Measurements from ENCODE around the gene PER1.

PER1 gene

DNA sequence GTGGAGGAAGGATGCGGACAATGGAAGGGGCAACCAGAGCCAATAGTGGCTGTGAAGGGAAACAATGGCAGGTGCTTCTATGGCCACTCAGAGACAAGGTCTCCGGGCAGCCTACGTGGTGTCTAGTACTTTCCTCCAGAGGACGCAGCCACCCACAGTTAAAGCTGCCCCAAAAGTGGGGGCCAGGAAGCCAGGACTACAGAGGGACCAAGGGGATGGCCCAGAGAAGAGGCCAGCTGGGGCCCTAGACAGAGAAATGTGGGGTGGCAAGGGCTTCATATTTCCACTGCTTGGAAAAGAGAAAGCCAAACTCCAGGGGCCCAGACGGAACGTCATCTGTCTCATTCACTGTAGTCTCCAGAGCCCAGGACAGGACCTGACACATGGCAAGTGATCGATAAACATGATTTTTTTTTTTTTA is 837 bp upstream of the PER1 start:
- DNase-seq (ENCODE audit: low read depth in 2 of 2): no peak

DNA sequence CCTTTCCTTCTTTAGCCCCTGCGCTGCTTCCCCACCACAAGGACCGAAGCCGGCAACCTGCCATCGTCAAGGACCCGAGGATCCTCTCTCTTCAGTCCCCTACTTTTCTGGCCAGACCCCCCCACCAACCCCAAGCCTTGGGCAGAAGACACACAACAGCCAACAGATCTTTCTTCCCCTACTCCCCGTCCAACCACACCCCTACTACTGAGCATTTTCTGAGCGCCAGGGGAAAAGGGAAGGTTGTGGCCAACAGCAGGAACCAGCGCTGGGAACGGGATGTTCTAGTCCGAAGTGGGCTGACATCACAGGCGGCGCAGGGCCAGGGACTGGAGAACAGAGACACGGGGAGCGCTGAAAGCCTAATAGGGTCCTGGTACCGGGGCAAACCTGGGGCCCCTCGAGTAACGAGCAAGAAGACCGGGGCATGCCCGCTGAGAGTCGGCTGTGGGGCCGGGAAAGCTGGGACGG is 528 bp downstream of the PER1 start:
- DNase-seq (ENCODE audit: low read depth in 2 of 2): no peak

DNA sequence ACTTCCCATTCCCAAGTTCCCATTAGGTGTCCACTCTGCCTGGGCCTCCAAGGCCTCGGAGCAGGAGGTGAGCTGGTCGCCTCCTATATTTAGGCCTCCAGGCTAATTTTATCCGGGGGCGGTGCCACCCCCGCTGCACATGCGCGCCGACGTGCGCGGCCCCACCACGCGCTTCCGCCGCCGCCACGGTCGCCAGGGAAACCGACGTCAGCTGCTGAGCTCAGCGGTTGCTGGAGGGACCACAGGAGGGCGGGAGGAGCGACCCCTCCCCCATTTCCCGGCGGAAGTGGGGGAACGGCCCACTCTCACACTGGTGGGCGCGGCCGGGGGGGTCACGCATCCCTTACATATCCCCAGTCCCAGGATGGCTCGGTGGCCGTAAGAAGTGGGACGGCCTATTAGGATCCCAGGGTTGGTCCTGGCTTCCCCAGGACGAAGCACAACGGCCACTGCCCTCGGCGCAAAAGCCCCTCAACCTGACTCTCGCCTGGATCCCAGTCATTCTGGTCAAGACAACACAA is 1.0 kb downstream of the PER1 start:
- DNase-seq (ENCODE audit: low read depth in 2 of 2): peak; percentile 75 to 83

DNA sequence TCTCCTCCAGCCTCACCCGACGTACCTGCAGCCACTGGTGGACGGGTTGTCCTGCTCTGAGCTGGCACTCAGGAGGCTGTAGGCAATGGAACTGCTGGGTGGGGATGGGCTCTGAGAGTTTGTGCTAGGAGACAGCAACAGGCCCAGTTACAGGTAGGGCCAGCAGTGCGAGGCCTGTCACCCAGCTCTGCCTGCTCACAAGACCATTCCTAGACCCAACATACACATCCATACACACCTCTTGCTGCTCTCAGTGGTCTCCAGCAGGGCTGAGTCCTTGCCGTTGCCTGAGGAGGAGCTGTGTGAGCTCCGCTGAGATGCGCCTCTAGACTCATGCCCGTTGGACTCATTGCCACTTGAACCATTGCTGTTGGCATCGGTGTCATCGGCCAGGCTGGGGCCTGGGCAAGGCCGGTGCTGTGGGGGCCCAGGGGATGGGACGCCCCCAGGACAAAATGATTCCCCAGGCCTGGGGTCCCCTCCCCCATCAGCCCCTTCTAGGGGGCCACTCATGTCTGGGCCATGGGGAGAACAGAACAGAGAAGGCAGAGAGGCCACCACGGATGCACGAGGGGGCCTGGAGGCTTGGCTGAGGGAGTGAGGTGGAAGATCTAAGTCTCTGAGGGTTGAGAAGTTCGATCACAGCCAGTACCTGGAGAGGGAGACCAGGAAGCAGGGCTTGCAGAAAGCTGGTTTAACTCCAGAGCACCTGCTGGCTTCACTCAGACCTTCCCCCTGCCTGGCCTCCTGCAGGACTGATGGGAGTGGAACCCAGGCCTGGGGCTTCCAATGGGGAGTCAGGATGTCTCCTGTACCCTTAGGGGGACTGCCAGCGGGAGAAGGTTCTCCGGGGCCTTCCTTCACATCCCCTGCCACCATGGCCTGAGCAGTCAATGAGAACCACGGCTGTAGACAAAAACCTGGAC is 1.7 kb downstream of the PER1 start:
- no peak for DNase-seq (ENCODE audit: low read depth in 2 of 2)

DNA sequence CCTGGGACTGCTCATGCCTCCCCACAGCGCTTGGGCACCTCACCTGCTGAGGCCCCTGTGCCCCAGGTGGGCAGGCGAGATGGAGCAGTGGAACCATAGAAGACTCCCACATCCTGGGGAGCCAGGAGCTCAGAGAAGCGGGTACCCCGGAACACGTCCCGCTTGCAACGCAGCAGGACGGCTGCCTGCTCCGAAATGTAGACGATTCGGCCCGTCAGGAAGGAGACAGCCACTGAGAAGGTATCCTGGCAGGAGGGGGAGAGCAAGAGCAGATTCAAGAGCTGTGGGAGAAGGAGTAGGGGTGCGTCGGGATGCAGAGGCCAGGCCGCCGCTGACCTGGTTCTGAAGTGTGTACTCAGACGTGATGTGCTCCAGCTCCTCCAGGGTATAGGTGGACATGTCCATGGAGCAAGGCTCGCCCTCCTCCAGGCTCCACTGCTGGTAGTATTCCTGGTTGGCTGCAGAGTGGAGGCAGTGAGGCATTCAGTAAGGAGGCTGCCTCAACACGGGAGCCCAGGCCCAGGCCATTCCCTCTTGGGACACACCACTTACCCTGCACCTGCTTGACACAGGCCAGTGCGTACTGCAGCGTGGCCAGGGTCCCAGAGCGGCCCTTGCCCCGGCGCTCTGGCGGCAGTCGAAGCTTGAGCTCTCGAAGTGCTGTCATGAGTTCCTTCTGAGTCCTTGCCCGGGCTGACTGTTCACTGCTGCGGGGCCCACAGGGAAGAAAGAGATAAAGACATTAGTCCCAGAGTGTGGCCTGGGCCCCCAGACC is 2.6 kb downstream of the PER1 start:
- DNase-seq (ENCODE audit: low read depth in 2 of 2): no peak

DNA sequence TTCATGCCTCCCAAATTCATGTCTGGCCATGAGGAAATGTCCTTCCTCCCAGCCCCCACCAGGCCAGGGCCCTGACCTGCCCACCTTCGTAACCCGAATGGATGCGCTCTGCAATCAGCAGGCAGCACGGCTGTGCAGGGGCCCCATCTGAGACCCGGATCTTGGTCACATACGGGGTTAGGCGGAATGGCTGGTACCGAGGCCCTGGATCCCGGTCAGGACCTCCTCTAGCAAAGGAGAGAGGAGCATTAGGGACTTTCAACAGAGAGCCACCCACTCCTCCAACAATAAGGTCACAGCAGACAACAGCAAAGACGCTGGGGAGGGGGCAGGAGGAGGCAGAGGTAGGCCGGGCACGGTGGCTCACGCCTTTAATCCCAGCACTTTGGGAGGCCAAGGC is 3.6 kb downstream of the PER1 start:
- DNase-seq (ENCODE audit: low read depth in 2 of 2): no peak

DNA sequence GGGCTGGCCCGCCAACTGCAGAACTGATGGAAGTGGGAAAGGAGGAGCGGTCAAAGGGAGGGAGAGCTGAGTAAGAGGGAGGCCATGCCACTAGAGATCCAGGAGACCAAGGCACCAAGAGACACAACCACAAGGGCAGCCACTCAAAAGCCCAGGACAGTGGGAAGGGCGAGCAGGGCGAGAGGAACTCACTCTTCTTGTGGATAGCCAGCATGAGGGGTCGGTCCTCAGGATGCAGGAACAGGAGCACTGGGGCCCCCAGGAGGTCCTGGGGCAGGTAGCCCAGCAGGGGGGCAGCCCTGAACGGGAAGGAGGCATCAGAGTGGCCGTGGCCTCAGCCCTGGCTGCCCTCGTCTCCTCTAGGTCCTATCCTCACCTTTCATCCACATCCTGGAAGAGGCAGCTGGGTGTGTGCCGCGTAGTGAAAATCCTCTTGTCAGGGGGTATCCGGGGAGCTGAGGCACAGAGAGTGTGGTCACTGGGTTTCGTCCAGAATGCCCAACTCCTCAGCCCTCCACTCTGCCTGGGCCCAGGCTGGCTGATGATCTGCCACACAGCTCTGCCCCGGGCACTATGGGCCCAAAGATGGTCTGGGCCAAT is 4.3 kb downstream of the PER1 start:
- DNase-seq (ENCODE audit: low read depth in 2 of 2): no peak

DNA sequence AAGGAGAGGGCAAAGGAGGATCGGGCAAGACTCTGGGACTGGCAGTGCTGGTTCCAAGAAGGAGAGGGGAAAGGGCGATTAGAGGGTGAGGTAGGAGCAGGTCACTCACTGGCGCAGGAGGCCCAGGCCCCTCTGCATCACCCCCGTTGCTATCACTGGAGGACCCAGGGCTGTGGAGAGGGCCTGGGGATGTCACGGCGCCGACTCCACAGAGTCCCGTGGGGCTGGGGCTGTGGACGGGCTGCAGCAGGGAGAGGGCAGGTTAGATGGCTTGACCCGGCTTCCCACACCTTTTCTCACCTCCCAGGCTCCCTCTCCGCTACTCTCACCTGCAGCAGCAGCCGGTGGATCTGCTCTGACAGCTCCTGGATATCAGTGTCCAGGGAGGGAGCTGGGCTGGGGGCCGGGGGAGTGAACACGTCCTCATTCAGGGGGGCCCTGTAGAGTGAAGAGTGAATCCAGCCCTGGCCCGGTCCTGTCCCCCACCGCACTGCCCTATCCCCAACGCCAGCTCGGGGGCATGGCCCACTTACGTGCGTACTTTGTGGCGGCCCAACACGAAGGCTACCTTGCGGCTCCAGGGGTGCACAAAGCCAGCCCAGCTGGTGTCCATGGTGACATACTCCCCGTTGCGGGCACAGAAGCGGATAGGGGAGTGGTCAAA is 4.9 kb downstream of the PER1 start:
- DNase-seq (ENCODE audit: low read depth in 2 of 2): no peak

DNA sequence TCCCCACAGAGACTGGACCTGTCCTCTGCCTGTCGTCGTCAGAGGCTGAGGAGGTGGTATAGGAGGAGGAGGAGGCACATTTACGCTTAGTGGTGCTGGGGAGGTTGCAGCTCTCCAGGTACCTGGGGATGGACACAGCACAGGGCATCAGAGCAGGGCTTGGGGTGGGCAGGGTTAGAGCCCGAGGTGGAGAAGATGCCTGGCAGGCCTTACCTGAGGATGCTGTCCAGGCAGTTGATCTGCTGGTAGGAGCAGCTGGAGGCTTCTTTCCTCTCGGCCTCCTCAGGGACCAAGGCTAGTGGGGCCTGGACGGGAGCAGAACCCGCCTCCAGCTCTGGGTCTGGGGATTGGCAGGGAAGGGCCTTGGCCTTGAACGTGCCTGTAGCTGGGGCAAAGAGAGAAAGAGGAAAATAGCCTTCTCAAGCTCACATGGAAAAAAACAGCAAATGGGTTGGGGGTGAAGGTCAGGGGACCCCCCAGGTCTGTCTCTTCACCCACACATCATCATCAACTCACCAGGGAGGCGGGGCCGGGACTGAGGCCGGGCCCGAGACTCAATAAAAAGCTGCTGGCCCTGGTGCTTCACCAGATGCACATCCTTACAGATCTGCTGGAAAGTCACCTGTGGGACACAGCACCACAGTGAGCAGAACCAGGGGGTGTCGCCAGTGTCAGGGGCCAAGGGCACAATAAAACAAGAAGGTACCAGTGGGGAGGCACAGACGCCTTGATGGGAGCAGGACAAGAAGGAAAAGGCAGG is 5.6 kb downstream of the PER1 start:
- DNase-seq (ENCODE audit: low read depth in 2 of 2): no peak

DNA sequence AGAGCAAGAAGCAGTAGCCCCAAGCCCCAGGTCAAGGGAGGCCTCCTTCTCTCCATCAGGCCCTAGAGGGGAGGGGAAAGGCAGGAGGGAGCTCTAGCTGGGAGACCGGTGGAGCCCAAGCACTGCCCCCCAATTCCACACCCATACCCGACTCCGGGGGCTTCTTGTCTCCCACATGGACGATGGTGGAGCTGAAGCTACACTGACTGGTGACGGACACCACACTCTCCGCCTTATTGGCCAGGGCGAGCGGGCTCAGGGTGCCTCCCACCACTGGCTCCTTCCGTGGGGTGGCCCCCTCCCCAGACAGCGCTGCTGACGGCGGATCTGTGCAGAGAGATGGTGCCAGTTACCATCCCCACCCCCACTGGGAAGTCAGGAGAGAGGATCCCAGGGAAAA is 6.4 kb downstream of the PER1 start:
- DNase-seq (ENCODE audit: low read depth in 2 of 2): no peak

DNA sequence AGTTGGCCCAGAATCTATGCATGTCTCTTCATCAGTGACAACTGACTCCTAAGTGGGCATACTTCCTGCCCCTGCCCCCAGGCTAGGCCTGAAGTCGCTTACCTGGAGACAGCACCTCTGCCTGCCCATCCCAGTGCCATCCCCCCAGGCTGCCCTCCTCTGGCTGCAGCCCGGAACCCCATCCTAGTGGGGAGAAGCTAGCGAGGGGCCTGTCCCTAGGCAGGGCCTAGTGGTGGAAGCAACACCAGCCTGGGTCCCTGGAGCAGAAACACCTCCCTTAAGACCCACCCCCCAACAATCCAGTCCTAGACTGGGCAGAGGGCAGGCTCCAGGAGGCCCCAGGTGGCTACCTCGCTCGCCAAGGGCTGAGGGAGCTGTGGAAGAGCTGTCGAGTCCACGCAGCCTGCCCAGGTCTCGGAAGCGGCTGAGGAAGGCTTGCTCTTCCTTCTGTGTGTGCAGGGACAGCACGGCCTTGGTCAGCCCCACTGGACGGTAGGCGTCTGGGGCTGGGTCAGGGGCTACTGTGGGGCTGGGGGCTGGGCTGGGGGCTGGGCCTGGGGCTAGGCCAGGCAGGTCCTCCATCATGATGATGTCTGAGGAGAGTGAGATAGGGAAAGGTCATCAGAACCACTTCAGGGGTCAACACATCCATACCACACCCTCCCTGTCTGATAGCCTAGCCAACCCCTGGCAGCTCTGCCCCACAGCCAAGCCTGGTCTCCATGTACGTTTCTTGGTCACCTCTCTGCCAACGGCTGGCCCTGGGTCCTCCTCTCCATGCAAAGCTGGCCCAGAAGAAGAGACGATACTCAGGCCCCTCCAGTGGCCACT is 7.6 kb downstream of the PER1 start:
- DNase-seq (ENCODE audit: low read depth in 2 of 2): no peak

DNA sequence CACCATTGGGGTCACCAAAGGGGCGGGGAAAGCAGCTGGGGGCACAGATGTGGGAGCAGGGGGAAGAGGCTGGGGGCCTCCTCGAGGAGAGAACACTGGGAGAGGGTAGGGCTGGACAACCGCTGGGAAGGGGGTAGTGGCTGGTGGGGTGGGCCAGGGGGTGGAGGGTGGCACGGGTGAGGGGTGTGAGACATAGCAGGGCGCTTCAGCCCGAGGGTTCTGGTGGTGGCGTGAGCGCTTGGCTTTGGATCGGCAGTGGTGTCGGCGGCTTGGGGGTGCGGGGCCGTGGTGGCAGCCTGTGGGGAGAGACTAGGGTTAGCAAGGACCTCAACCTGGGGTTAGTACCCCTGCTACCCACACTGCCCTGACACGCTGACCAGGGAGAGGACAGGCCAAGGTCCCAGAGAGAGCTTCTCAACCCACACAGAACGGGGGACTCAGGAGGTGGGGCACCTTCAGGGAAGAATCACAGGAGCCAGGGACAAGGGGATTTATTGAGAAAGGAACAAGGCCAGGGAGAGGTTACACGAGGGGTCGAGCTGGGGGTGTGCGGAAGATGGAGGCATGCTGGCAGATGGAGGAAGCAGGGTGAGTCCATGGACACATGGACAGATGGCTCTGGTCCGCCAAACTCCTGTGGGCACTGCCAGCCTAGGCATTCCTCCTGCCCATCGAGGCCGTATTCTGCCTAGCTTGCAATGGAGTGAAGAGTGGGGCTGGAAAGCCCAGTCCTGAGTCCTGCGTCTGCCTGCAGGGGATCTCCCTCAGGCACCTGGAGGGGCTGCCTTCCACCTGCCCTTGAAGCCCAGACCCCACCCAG is 8.4 kb downstream of the PER1 start:
- DNase-seq (ENCODE audit: low read depth in 2 of 2): no peak

DNA sequence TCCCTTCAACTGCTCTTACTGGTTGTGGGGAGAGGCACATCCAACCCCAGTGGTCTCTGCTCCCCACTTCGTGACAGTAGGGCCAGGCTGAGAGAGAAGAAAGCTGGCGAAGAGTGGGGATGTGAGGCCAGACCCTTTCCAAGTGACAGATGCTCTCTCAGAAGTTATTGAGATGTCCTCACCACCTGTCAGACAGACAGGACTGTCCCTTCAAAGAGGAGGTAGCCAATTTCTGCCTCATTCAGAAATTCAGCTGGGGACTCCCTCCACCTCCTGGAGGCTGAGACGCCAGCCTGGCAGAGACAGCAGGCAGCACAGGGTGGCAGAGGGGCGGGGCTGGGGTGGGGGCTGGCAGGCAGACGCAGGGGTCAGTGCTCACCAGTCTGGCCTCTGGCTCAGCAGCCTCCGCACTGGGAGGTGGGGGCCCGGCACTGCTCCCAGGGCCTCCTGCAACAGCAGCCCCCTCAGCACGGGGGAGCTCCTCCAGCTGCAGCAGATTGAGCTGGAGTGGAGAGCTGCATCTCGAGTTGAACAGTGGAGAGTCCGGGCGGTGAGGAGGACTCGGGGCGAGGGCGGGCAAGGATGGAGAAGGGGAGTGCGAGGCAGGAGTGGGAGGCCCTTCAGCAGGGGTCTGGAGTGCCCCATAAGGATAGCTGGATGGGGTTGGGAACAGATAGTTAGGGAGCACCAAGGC is 9.2 kb downstream of the PER1 start:
- DNase-seq (ENCODE audit: low read depth in 2 of 2): no peak

DNA sequence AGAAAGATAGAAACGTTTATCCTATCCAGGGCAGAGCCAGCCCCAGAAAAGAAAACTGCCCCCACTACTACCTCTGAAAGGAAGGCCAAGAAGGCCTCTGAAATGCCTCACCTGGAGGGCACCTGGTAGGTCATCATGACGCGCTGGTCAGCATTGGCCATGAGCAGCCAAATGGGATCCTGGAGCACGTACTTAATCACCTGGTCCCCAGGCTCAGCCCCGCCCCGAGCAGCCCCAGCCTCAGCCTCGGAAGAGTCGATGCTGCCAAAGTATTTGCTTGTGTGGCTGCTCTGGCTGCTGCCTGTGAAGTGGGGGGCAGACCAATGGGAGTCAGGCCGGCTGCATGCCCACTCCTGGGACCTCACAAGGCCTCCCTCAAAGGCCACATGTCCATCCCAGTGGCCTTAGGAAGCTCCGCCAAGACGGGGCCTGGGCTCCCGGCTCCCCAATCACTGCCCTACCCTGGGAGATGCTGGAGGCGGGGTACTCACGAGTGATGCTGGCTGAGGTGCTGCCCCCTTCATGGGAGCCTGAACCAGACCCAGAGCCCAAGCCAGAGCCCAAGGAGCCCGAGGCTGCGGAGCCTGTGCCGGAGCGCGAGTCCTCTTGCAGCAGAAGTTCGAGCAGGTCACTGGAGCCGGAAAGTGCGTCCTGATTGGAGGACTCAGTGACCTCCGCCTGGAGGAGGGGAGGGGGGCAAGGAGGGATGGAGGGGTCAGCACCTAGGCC is 9.9 kb downstream of the PER1 start:
- DNase-seq (ENCODE audit: low read depth in 2 of 2): no peak

DNA sequence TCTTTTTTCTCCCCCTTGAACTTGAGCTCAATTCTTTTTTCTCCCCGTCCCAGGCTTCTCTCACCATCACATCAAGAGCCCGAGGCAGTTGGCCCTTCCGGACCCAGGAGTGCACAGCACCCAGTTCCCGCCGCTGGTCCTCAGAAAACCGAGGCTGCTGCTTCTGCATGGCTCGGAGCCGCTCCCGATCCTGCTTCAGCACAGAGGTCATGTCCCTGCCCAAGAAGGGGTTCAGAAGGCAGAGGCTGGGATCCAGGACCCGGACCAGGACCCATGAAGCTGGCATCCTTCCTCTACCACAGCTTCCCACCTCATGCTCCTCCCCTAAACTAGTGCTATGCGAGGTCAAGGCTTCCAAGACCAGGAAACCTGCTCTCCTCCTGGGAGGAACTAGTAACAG is 10.5 kb downstream of the PER1 start:
- DNase-seq (ENCODE audit: low read depth in 2 of 2): no peak

DNA sequence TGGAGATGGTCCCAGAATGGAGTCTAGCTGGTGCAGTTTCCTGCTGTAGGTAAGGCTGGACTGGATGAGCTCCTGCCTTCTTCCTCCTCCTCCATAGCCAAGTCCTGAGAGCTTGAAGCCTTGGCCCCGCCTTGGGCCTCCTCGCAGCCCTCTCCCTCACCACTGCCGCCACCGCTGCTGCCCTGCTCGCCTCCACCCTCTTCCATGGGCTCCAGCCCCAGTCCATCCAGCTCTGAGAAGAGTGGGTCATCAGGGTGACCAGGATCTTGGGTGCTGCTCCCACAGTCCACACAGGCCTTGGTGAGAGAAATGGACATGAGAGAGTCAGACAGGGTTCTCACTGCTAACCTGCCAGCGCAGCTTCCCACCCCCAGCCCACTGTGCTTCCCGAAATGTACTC is 11.2 kb downstream of the PER1 start:
- DNase-seq (ENCODE audit: low read depth in 2 of 2): no peak

DNA sequence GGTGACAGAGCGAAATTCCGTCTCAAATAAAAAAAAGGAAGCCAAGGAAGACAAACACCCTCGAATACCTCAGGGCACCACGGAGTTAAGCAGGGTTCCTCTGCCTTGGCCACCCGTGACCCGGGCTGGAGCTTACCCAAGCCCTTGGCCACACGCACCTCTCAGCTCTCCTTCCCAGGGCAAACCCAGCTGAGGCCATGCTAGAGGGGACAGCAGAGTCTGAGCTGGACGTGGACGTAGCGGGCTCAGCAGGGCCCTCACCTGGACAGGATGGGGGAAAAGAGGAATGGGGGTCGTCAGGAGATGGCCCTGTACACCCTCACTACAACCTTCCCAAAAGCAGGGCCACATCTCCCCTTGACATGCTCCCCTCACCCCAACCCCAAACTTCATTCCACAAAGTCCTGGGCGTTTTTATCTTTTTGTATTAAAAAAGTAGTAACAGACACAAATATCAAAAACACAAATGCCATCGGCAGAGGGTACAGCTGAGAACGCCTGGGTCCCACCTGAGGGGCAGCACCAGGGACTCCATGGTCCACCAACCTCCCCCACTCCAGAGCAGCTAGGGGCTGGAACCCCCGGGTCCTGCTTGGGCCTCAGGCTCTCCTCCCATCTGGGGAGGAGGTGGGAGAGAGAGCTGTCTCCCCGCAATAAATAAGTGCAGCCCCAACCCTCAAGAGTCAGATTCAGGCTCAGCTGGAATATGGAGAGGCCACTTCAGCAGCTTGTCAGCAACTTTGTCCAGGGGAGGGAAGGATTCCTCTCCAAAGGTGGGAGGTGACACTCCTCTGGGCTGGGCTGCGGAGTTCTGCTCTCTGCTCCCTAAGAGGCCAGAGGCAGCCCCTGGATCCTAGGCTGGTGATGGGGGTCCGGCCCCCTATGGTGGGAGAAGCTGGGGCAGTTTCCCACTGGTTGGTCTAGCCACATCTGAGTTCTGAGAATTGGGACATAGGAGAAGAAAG is 11.9 kb downstream of the PER1 start:
- DNase-seq (ENCODE audit: low read depth in 2 of 2): no peak

All from stimulated activated CD4-positive, alpha-beta T cell treated with anti-CD3 and anti-CD28 coated beads, Interleukin-4, amount 100 ng/mL, for 48 hours (primary cell).